Stimulated activated CD4-positive, alpha-beta T cell treated with anti-CD3 and anti-CD28 coated beads, Interleukin-15, amount 100 ng/mL, for 48 hours (primary cell): ENCODE data around the gene DPEP3.

Source experiments
- DNase-seq, 2 donors: peaks; one replicate each; pipeline ENCODE4 v3.0.0-alpha.2; 2020; ENCODE audit warnings: low read depth in 2 of 2

The DPEP3 gene

DNA sequence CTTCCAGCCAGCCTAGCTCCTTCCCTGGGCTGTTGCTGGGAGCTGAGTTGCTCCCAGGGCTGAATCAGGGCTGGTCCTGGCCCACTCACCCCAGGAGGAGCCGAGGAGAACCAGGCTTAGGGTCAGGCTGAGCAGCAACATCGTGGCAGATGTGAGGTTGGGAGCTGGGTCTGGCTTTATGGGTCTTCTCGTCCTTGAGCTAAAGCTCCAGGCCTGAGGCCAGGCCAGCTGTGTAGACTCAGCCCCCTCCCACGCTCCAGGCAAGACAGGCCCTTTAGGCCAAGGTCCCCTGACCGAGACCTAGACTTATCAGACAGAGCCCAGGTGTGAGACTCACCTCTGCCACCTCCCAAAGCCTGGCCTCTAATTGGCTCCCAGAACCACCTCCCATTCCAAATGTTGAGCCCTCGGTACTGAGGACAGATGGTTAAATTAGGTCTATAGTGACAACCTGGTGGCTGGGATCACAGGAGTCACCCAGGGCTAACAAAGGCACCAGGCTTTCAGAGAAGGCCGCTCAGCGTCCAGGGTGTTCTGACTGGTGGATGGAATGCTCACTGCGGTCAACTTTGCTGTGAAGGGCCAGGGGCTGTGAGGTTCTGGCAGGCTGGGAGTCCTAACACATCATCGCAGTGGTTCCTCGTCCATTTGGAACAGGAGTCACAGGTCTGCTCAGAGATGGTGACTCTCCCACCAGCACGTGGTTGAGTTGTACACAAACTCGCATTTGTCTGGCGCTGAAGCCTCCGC, 48.4 kb downstream of the DPEP3 start, which contains the start of gene CTRL:
Gene CTRL (minus strand): TSS at position 151 of the 750 bp plus-strand sequence. CDS start 10 bp downstream, at position 141.
- DNase-seq: no peak

DNA sequence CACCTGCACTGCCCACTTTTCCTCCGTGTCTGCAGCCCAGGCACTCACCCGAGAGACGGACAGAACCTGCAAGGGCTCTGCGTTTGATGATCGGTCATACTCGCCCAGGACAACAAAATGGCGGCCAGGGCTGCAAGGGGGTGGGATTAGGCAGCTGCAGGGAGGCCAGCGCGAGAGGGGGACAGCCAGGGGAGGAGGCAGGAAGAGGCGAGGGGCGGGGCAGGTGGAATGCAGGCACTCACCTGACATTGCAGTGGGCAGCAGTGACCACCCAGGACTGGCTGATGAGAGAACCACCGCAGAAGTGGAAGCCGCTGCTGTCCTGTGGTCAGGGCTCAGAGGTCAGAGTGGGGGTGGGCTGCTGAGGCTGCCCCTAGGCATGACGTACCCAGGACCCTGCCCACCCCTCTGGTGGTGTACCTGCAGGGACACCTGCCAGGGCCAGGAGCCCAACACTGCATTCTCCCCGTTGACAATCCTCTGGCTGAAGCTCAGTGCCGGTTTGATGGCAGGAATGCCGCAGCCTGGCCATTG, 49.6 kb downstream of the DPEP3 start:
- DNase-seq: no peak

GRCh38 chr16:67930191-67930590, 50.1 kb downstream of the DPEP3 start:
- no peak for DNase-seq

DNA sequence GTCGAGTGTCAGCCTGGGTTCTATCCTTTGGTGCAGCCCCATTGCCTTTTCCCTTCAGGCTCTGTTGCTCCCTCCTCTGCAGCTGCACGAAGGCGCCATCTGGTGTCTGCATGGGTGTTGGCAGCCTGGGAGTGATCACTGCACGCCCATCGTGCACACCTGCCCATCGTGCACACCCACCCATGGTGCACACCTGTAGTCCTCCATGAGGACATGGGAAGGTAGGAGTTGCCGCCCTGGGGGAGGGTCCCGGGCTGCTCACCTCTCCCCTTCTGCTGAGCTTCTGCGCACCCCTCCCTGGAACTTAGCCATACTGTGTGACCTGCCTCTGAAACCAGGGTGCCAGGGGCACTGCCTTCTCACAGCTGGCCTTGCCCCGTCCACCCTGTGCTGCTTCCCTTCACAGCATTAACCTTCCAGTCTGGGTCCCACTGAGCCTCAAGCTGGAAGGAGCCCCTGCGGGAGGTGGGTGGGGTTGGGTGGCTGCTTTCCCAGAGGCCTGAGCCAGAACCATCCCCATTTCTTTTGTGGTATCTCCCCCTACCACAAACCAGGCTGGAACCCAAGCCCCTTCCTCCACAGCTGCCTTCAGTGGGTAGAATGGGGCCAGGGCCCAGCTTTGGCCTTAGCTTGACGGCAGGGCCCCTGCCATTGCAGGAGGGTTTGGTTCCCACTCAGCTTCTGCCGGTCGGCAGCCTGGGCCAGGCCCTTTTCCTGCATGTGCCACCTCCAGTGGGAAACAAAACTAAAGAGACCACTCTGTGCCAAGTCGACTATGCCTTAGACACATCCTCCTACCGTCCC, 51.5 kb downstream of the DPEP3 start:
- peak; percentile 63 to 71 for DNase-seq

- no peak for DNase-seq
Measured at GRCh38 chr16:67928147-67928546, 52.2 kb downstream of the DPEP3 start.

- DNase-seq: no peak
Measured at GRCh38 chr16:67927131-67927941, 53.0 kb downstream of the DPEP3 start.

- no peak for DNase-seq
Measured at GRCh38 chr16:67926181-67926750, 54.0 kb downstream of the DPEP3 start.
